ENCODE results near the gene KDM6A. TPM values are rescaled to one million over a fixed set of nuclear protein-coding genes. Genes with fewer than 3 reads are reported as not detected.

Gene KDM6A
- total RNA-seq, 1 experiment from 2014 or later = 24.0 TPM

GRCh38 chrX:44876767-44877166 lies 3.8 kb downstream of the KDM6A start:
- DNase-seq (ENCODE audit: low read depth, low spot score) (no peak), ATAC-seq (no peak)
- H3K27me3 ChIP-seq (ENCODE audit: control insufficient read depth, insufficient read depth, low read length) = no peaks in the 10 kb centered on the region
- no peak for TF ChIP-seq TCF7L2 (IDR thresholded peaks at IDR 0.05; ENCODE audit: low read depth, low read length)
- TF ChIP-seq CTCF (IDR thresholded peaks at IDR 0.05) = no peak
- TF ChIP-seq POLR2AphosphoS5 (IDR thresholded peaks at IDR 0.05; ENCODE audit: low read depth, low read length) = no peak
- no peak for TF ChIP-seq REST (IDR thresholded peaks at IDR 0.05; ENCODE audit: insufficient read depth in 1 of 2, low read depth in 2 of 2, low read length in 1 of 2)
- no peak for TF ChIP-seq SIN3A (IDR thresholded peaks at IDR 0.05; ENCODE audit: borderline replicate concordance, insufficient read depth, low read depth, low read length)
- intact Hi-C loops (cut with micrococcal nuclease; ENCODE audit: unreplicated experiment) = loop anchor here (10.0 kb wide), 1 partner anchor 188 kb away; no protein-coding TSS in a partner anchor
- H3K36me3 ChIP-seq (ENCODE audit: control insufficient read depth, insufficient read depth, low read length) = no peaks in the 10 kb centered on the region; the same call in 1 of the 2 replicates
- ChIA-PET CTCF (no interaction called here), POLR2A (no interaction called here)
- in situ Hi-C loops (cut with HindIII; ENCODE audit: low pct_unique_long_range_greater_than_20kb, low sequenced_read_pairs) = no loop called here
- peaks cover 3% of the 10 kb centered on the region; the same call in 1 of the 2 replicates for H3K4me1 ChIP-seq (ENCODE audit: control insufficient read depth, insufficient read depth, low read length)
- H3K9me3 ChIP-seq (ENCODE audit: control insufficient read depth, insufficient read depth, low read depth, low read length) = no peaks in the 10 kb centered on the region
- no peak overlapping the region for H3K27ac ChIP-seq (ENCODE audit: low read length)
- no peak overlapping the region for H3K4me3 ChIP-seq (ENCODE audit: low read depth in 2 of 2, low read length in 2 of 2)
- BruUV-seq (replicated peaks) = no TSS peak

- Histone ChIP-seq H3K4me1 (ENCODE audit: control insufficient read depth, insufficient read depth, low read length) (peaks cover 3% of the 10 kb centered on the region; the same call in 1 of the 2 replicates), H3K27ac (ENCODE audit: low read length) (no peak overlapping the region), H3K36me3 (ENCODE audit: control insufficient read depth, insufficient read depth, low read length) (no peaks in the 10 kb centered on the region; the same call in 1 of the 2 replicates), H3K9me3 (ENCODE audit: control insufficient read depth, insufficient read depth, low read depth, low read length) (no peaks in the 10 kb centered on the region), H3K27me3 (ENCODE audit: control insufficient read depth, insufficient read depth, low read length) (no peaks in the 10 kb centered on the region), H3K4me3 (ENCODE audit: low read depth in 2 of 2, low read length in 2 of 2) (no peak overlapping the region)
- no peak for ATAC-seq
- BruUV-seq (replicated peaks) = no TSS peak
- no peak for TF ChIP-seq REST (IDR thresholded peaks at IDR 0.05; ENCODE audit: insufficient read depth in 1 of 2, low read depth in 2 of 2, low read length in 1 of 2)
- TF ChIP-seq POLR2AphosphoS5 (IDR thresholded peaks at IDR 0.05; ENCODE audit: low read depth, low read length) = no peak
- no peak for TF ChIP-seq CTCF (IDR thresholded peaks at IDR 0.05)
- no peak for TF ChIP-seq TCF7L2 (IDR thresholded peaks at IDR 0.05; ENCODE audit: low read depth, low read length)
- TF ChIP-seq SIN3A (IDR thresholded peaks at IDR 0.05; ENCODE audit: borderline replicate concordance, insufficient read depth, low read depth, low read length) = no peak
- in situ Hi-C loops (cut with HindIII; ENCODE audit: low pct_unique_long_range_greater_than_20kb, low sequenced_read_pairs) = no loop called here
- intact Hi-C loops (cut with micrococcal nuclease; ENCODE audit: unreplicated experiment) = loop anchor here (10.0 kb wide), 1 partner anchor 186 kb away; no protein-coding TSS in a partner anchor
- ChIA-PET POLR2A (no interaction called here), CTCF (no interaction called here)
- no peak for DNase-seq (ENCODE audit: low read depth, low spot score)
Measured at GRCh38 chrX:44878780-44879179, 5.8 kb downstream of the KDM6A start.
